RPMI7951 (cell line): ENCODE measurements around the gene BCCIP. TPM values are rescaled to one million over a fixed set of nuclear protein-coding genes. Genes with fewer than 3 reads are reported as not detected.
A peak's percentile ranks its signal among the peaks of the same experiment; 100 is the strongest.

ENCODE experiments used
- DNase-seq: peaks from one replicate; pipeline ENCODE4 v3.0.0-alpha.2; 2012; ENCODE audit warnings: low read depth
- total RNA-seq: library from RNA; depleted of rRNA; stranded (reverse); fragments of >200 nt; shearing (Covaris generic); gene quantifications from 2 replicates; pipeline ENCODE4 v1.2.3, GENCODE V29; 2014

The BCCIP gene
- total RNA-seq, 1 experiment from 2014 or later: 68.2 TPM

GRCh38 chr10:125844751-125845221, 21.4 kb downstream of the BCCIP start:
- DNase-seq: no peak

GRCh38 chr10:125845617-125846016, 22.3 kb downstream of the BCCIP start:
- no peak for DNase-seq

- DNase-seq: no peak
Measured at GRCh38 chr10:125846894-125847293, 23.5 kb downstream of the BCCIP start.

- DNase-seq: no peak
Measured at GRCh38 chr10:125848371-125848770, 25.0 kb downstream of the BCCIP start.

GRCh38 chr10:125848857-125849256, 25.5 kb downstream of the BCCIP start:
- no peak for DNase-seq

- DNase-seq: no peak
Measured at GRCh38 chr10:125849448-125849847, 26.1 kb downstream of the BCCIP start.

GRCh38 chr10:125850766-125851731, 27.7 kb downstream of the BCCIP start:
- DNase-seq: no peak

GRCh38 chr10:125852487-125852886, 29.1 kb downstream of the BCCIP start:
- no peak for DNase-seq

- no peak for DNase-seq
Measured at GRCh38 chr10:125857185-125857760, 33.9 kb downstream of the BCCIP start.

- DNase-seq: no peak
Measured at GRCh38 chr10:125859128-125859817, 35.9 kb downstream of the BCCIP start.

- no peak for DNase-seq
Measured at GRCh38 chr10:125865120-125865519, 41.8 kb downstream of the BCCIP start.

GRCh38 chr10:125866421-125867029, 43.2 kb downstream of the BCCIP start:
- DNase-seq: no peak

- DNase-seq: peak; percentile 42
Measured at GRCh38 chr10:125868372-125868975, 45.1 kb downstream of the BCCIP start.

- DNase-seq: no peak
Measured at GRCh38 chr10:125871338-125871737, 48.0 kb downstream of the BCCIP start.

GRCh38 chr10:125878957-125879835, 55.9 kb downstream of the BCCIP start:
- DNase-seq: peak; percentile 86

GRCh38 chr10:125880719-125881118, 57.4 kb downstream of the BCCIP start:
- DNase-seq: no peak

- no peak for DNase-seq
Measured at GRCh38 chr10:125881192-125881591, 57.8 kb downstream of the BCCIP start, which contains the start of gene DHX32. Gene DHX32 (minus strand): TSS chr10:125881292. CDS start chr10:125880824, 468 bp downstream.

- DNase-seq: no peak
Measured at GRCh38 chr10:125882596-125882995, 59.2 kb downstream of the BCCIP start.

GRCh38 chr10:125883211-125883610, 59.9 kb downstream of the BCCIP start:
- DNase-seq: no peak
